Activated T-cell treated with anti-CD3 and anti-CD28 coated beads for 24 hours (primary cell): ENCODE data around the gene NFIL3.
"Not testable (repeated sequence)": the region's sequence is repeated elsewhere in the genome, so short reads cannot be mapped to it uniquely, and the experiment has no call there.

Experiments used
- DNase-seq: peaks from one replicate; pipeline ENCODE4 v3.0.0-alpha.2; 2020; ENCODE audit warnings: low read depth

NFIL3 gene, protein sequence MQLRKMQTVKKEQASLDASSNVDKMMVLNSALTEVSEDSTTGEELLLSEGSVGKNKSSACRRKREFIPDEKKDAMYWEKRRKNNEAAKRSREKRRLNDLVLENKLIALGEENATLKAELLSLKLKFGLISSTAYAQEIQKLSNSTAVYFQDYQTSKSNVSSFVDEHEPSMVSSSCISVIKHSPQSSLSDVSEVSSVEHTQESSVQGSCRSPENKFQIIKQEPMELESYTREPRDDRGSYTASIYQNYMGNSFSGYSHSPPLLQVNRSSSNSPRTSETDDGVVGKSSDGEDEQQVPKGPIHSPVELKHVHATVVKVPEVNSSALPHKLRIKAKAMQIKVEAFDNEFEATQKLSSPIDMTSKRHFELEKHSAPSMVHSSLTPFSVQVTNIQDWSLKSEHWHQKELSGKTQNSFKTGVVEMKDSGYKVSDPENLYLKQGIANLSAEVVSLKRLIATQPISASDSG

DNA sequence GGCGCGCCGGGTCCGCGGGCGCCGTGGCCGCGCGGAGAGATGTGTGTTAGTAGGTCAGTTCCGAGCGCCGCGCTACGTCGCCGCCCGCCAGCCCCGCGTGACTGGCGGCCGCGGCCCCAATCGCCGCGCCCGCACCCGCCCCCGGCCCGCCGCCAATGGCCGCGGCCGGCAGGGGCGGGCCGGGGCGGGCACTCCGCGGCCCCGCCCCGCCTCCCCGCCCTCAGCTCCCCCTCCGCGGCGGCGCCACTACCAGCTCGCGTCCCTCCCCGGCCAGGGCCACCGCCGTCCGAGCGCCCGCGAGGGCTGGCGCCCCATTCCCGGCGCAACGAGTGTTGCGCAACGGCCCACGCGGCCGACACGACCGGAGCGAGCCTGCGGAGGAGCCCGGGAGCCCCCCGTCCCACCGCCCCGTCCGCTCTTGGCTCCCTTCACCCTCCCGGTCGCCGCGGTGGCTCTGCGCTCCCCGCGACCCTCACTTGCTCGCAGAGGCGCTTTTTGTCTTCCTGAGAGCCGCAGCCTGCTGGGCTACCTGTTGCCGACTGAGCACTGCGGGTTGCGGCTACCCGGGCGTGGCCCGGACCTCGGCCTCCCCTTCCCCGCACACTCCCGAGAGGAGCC is at the start of gene NFIL3:
Gene NFIL3, minus strand, starts transcription at position 48 of the 618 bp plus-strand sequence. CDS start 13,098 bp downstream, outside the sequence.
- peak; percentile 60 for DNase-seq

- not testable (repeated sequence) for DNase-seq
These were observed 47.9 kb upstream of the NFIL3 start for GRCh38 chr9:91471524-91471923.

- DNase-seq, result no peak
These were observed 41.8 kb upstream of the NFIL3 start for GRCh38 chr9:91465420-91465819.

GRCh38 chr9:91458906-91459305 is 35.3 kb upstream of the NFIL3 start:
- no peak for DNase-seq

DNA sequence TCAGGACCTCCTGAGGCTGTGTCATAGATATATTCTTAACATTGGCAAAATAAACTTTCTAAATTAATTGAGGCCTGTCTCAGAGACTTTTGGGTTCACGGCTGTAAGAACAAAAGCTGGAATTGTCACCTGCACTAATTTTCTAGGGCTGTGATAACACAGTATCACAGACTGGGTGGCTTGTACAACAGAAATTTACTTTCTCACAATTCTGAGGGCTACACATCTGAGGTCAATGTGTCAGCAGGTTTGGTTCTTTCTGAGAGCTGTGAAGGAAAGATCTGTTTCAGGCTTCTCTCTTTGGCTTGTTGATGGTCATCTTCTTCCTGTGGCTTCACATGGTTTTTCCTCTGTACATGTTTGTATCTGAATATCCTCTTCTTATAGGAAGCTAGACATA is 29.2 kb upstream of the NFIL3 start:
- no peak for DNase-seq

- no peak for DNase-seq
These were observed 28.0 kb upstream of the NFIL3 start for GRCh38 chr9:91451431-91452270.

GRCh38 chr9:91445135-91445534 is 21.5 kb upstream of the NFIL3 start:
- DNase-seq, result no peak

DNA sequence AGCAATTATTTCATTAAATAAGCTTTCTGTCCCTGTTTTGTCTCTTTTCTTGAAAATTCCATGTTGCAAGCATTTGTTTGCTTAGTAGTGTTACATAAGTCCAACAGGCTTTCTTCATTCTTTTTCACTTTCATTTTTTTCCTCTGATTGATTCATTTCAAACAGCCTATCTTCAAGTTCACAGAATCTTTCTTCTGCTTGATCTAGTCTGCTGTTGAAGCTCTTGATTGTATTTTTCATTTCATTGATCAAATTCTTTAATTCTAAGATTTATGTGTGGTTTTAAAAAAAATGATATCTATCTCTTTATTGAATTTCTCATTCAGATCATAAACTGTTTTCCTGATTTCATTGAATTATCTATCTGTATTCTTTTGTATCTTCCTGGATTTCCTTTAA is 20.4 kb upstream of the NFIL3 start:
- DNase-seq, result no peak

DNA sequence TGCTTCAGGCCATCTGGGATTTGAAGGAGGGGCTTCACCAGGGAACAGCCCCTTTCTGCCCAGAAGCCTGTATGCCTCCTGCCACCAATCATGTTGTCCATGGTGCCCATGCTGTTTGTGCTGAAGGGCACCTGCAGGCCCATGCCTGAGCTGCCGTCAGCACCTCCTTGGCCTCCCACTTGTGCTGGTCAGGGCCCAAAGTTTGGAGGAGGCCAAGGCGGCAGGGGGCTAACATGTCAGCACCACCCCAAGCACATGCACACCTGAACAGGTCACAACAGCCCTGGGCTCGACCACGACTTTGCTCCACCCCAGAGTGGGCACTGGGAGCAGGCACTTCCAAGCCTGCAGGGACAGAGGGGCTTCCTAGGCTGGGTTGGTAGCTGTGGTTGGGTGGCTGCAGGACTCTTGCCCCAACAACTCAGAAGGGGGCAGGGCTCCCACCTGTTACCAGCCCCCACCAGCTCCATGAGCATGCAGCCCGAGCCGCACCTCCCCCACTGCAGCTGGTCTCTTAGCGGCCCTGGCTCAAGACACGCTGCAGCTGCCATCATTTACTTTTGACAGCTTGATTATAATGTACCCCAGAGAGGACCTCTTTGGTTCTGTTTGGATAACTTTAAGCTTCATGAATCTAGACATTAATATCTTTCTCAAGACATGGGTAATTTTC is 19.8 kb upstream of the NFIL3 start:
- DNase-seq, result no peak

GRCh38 chr9:91436841-91437240 is 13.2 kb upstream of the NFIL3 start:
- DNase-seq, result no peak

GRCh38 chr9:91433180-91433579 is 9.5 kb upstream of the NFIL3 start:
- no peak for DNase-seq

DNA sequence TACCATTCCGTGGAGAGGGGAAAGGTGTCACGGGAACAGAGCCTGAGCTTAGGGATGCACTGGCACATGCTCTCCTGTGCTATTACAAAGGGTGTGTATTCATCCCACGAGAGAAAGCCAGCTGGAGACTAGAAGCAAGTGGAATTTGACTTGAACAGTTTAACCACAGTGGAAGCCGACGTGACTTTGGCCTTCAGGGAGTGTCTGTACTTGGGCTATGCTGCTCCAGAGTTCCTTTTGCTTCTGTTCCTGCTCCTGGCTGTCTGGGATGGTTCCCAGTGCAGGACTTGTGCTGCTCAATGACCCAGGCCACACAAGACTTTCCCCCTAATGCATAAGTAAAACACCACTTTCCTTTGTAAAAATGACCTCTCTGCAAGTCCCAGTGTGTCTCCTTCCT is 7.9 kb upstream of the NFIL3 start:
- DNase-seq, result no peak

DNA sequence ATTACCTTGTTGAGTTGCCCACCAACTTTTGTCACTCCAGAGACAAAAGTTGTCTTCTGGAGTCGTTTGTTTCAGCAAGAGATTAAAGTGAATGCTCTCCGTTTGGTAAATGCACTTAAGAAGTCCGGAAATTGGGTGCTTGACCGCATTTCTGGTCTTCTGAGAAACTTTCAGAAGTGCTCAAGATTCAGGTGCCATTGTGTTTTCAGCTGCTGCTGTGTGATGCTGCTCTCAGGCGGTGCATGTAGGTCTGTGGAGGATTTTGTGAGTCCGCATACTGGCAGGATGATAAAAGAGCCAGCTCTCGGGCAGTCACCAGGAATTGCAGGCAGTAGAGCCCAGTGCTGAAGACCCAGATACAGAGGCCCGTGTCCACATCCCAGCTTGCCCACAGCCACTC is 5.9 kb upstream of the NFIL3 start:
- no peak for DNase-seq

- no peak for DNase-seq
These were observed 5.3 kb upstream of the NFIL3 start for GRCh38 chr9:91428927-91429351.

- no peak for DNase-seq
These were observed 4.8 kb upstream of the NFIL3 start for GRCh38 chr9:91428436-91428835.

- no peak for DNase-seq
These were observed 4.2 kb upstream of the NFIL3 start for GRCh38 chr9:91427873-91428272.

- no peak for DNase-seq
These were observed 2.6 kb upstream of the NFIL3 start for GRCh38 chr9:91426123-91426745.

DNA sequence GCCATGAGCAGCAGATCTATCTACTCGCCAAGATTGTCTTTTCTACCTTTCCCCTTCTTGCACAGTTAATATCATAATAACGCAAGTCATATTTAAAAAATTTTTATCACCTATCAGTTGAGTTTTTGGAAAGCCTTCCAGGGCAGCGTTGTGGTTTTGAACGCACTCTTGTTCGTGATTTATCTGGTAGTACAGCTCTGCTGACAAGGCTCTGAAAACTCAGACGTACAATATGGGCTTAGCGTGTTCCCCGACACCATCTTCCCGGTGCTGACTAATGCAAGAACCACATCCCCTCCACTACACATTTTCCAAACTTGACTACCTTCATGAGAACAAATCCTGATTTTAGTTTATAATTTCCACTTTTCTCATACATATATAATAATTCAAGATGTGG is 1.6 kb upstream of the NFIL3 start:
- DNase-seq, result no peak

DNA sequence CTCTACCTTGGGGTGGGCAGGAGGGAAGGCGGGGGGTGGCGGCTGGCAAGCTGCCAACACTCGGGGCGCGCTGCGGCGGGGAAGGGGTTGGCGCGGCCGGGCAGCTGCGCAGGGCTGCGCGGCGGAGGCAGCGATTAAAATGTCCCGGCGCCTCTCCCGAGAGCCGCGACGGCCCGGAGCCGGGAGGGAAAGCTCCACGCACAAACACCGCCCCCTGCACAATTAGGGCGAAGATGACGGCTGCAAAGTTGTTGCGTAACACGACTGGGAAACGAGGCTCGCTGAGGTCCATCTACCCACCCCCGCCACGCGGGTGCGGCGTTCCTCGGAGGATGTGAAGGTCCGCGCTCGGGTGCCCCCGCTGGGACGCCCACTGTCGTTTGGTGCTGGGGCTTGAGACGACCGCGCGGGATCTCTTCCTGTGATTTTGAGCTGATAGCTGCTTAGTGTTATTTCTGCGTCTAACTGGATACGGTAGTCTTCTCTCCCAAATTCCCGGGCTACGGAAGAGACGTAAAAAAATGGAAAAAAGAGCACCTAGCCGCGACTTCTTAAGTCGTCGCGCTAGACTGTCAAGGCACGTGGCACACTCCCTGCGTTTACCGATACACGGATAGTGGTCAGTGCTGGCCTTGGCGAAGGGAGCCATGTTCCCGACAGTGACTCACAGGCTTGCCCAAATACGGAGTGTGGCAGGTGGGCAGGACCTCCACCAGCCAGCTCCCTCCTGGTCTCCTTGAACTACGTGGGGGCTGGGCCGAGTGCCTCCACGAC is 958 bp upstream of the NFIL3 start:
- peak; percentile 47 for DNase-seq

GRCh38 chr9:91422758-91423711 is 597 bp downstream of the NFIL3 start:
- DNase-seq, result peak; percentile 45
